Measurements from ENCODE around the gene PCLO.

GRCh38 chr7:82723411-82723810, 439.3 kb downstream of the PCLO start:
- no peak for TF ChIP-seq POLR2A (IDR thresholded peaks at IDR 0.05)
- no peak for TF ChIP-seq CTCF (IDR thresholded peaks at IDR 0.05)
